ENCODE data around the gene PKP4. TPM values are rescaled to one million over a fixed set of nuclear protein-coding genes. Genes with fewer than 3 reads are reported as not detected.

PKP4 gene
- total and polyA plus RNA-seq, 2 experiments from 2014 or later = 35.7 to 92.3 TPM

DNA sequence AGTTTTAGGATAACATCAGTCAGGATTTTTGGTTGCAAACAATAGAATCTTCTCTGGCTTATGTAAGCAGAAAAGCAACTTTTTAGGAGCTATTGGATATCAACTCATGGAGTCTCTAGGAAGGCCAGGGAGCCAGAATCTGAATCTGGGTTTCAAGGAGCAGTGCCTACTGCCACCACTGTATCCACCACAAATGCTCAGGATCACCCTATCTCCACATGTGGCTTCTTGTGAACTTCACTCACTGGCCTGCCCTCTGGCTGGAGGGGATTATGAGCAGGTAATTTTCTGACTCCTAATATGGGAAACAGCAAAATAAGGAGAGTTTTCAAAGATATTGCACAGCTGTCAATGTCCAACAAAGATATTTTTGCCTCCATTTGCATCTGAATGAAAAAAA is 142.9 kb downstream of the PKP4 start:
- ATAC-seq = peak; percentile 37; the same call in 1 of the 3 replicates
- no peak overlapping the region for H3K4me3 Mint-ChIP-seq
- H3K4me1 ChIP-seq (ENCODE audit: insufficient read depth) = peaks cover 13% of the 10 kb centered on the region; the same call in 1 of the 2 replicates
- H3K4me1 Mint-ChIP-seq = peaks cover 11% of the 10 kb centered on the region
- no peaks in the 10 kb centered on the region for H3K27me3 ChIP-seq (ENCODE audit: insufficient read depth)
- no peak overlapping the region for H2AFZ ChIP-seq
- no peak overlapping the region for H3K4me2 ChIP-seq
- H3K36me3 ChIP-seq (ENCODE audit: insufficient read depth) = no peaks in the 10 kb centered on the region; the same call in 1 of the 2 replicates
- no peak overlapping the region for H3K4me3 ChIP-seq
- no peaks in the 10 kb centered on the region for H3F3A ChIP-seq (replicated peaks; ENCODE audit: low read depth)
- peaks cover 1% of the 10 kb centered on the region for H3K27me3 Mint-ChIP-seq (ENCODE audit: insufficient read depth, low read depth, poor library complexity)
- H3K27ac Mint-ChIP-seq = no peak overlapping the region
- no peaks in the 10 kb centered on the region; the same call in 1 of the 2 replicates for H4K20me1 ChIP-seq (replicated peaks; ENCODE audit: insufficient read depth)
- H3K9me2 ChIP-seq (ENCODE audit: insufficient read depth) = no peaks in the 10 kb centered on the region
- no peak for TF ChIP-seq JUNB (IDR thresholded peaks at IDR 0.05; ENCODE audit: unreplicated experiment)
- TF ChIP-seq EZH2 (IDR thresholded peaks at IDR 0.05; ENCODE audit: low read depth, unreplicated experiment) = no peak
- TF ChIP-seq, protein P1, sequence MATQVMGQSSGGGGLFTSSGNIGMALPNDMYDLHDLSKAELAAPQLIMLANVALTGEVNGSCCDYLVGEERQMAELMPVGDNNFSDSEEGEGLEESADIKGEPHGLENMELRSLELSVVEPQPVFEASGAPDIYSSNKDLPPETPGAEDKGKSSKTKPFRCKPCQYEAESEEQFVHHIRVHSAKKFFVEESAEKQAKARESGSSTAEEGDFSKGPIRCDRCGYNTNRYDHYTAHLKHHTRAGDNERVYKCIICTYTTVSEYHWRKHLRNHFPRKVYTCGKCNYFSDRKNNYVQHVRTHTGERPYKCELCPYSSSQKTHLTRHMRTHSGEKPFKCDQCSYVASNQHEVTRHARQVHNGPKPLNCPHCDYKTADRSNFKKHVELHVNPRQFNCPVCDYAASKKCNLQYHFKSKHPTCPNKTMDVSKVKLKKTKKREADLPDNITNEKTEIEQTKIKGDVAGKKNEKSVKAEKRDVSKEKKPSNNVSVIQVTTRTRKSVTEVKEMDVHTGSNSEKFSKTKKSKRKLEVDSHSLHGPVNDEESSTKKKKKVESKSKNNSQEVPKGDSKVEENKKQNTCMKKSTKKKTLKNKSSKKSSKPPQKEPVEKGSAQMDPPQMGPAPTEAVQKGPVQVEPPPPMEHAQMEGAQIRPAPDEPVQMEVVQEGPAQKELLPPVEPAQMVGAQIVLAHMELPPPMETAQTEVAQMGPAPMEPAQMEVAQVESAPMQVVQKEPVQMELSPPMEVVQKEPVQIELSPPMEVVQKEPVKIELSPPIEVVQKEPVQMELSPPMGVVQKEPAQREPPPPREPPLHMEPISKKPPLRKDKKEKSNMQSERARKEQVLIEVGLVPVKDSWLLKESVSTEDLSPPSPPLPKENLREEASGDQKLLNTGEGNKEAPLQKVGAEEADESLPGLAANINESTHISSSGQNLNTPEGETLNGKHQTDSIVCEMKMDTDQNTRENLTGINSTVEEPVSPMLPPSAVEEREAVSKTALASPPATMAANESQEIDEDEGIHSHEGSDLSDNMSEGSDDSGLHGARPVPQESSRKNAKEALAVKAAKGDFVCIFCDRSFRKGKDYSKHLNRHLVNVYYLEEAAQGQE (IDR thresholded peaks at IDR 0.05; ENCODE audit: unreplicated experiment) = no peak
- TF ChIP-seq ZNF114 (CRISPR knock-in tag; IDR thresholded peaks at IDR 0.05) = no peak
- TF ChIP-seq ZNF331 (CRISPR knock-in tag; IDR thresholded peaks at IDR 0.05; ENCODE audit: low read depth) = no peak
- TF ChIP-seq, protein P2, sequence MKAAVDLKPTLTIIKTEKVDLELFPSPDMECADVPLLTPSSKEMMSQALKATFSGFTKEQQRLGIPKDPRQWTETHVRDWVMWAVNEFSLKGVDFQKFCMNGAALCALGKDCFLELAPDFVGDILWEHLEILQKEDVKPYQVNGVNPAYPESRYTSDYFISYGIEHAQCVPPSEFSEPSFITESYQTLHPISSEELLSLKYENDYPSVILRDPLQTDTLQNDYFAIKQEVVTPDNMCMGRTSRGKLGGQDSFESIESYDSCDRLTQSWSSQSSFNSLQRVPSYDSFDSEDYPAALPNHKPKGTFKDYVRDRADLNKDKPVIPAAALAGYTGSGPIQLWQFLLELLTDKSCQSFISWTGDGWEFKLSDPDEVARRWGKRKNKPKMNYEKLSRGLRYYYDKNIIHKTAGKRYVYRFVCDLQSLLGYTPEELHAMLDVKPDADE (IDR thresholded peaks at IDR 0.05) = no peak
- TF ChIP-seq, protein P3, sequence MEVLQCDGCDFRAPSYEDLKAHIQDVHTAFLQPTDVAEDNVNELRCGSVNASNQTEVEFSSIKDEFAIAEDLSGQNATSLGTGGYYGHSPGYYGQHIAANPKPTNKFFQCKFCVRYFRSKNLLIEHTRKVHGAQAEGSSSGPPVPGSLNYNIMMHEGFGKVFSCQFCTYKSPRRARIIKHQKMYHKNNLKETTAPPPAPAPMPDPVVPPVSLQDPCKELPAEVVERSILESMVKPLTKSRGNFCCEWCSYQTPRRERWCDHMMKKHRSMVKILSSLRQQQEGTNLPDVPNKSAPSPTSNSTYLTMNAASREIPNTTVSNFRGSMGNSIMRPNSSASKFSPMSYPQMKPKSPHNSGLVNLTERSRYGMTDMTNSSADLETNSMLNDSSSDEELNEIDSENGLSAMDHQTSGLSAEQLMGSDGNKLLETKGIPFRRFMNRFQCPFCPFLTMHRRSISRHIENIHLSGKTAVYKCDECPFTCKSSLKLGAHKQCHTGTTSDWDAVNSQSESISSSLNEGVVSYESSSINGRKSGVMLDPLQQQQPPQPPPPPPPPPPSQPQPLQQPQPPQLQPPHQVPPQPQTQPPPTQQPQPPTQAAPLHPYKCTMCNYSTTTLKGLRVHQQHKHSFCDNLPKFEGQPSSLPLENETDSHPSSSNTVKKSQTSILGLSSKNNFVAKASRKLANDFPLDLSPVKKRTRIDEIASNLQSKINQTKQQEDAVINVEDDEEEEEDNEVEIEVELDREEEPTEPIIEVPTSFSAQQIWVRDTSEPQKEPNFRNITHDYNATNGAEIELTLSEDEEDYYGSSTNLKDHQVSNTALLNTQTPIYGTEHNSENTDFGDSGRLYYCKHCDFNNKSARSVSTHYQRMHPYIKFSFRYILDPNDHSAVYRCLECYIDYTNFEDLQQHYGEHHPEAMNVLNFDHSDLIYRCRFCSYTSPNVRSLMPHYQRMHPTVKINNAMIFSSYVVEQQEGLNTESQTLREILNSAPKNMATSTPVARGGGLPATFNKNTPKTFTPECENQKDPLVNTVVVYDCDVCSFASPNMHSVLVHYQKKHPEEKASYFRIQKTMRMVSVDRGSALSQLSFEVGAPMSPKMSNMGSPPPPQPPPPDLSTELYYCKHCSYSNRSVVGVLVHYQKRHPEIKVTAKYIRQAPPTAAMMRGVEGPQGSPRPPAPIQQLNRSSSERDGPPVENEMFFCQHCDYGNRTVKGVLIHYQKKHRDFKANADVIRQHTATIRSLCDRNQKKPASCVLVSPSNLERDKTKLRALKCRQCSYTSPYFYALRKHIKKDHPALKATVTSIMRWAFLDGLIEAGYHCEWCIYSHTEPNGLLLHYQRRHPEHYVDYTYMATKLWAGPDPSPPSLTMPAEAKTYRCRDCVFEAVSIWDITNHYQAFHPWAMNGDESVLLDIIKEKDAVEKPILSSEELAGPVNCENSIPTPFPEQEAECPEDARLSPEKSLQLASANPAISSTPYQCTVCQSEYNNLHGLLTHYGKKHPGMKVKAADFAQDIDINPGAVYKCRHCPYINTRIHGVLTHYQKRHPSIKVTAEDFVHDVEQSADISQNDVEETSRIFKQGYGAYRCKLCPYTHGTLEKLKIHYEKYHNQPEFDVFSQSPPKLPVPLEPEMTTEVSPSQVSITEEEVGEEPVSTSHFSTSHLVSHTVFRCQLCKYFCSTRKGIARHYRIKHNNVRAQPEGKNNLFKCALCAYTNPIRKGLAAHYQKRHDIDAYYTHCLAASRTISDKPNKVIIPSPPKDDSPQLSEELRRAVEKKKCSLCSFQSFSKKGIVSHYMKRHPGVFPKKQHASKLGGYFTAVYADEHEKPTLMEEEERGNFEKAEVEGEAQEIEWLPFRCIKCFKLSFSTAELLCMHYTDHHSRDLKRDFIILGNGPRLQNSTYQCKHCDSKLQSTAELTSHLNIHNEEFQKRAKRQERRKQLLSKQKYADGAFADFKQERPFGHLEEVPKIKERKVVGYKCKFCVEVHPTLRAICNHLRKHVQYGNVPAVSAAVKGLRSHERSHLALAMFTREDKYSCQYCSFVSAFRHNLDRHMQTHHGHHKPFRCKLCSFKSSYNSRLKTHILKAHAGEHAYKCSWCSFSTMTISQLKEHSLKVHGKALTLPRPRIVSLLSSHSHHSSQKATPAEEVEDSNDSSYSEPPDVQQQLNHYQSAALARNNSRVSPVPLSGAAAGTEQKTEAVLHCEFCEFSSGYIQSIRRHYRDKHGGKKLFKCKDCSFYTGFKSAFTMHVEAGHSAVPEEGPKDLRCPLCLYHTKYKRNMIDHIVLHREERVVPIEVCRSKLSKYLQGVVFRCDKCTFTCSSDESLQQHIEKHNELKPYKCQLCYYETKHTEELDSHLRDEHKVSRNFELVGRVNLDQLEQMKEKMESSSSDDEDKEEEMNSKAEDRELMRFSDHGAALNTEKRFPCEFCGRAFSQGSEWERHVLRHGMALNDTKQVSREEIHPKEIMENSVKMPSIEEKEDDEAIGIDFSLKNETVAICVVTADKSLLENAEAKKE (CRISPR knock-in tag; IDR thresholded peaks at IDR 0.05) = no peak
- TF ChIP-seq POLR2AphosphoS5 (IDR thresholded peaks at IDR 0.05; ENCODE audit: low read depth) = no peak
- TF ChIP-seq, protein P4, sequence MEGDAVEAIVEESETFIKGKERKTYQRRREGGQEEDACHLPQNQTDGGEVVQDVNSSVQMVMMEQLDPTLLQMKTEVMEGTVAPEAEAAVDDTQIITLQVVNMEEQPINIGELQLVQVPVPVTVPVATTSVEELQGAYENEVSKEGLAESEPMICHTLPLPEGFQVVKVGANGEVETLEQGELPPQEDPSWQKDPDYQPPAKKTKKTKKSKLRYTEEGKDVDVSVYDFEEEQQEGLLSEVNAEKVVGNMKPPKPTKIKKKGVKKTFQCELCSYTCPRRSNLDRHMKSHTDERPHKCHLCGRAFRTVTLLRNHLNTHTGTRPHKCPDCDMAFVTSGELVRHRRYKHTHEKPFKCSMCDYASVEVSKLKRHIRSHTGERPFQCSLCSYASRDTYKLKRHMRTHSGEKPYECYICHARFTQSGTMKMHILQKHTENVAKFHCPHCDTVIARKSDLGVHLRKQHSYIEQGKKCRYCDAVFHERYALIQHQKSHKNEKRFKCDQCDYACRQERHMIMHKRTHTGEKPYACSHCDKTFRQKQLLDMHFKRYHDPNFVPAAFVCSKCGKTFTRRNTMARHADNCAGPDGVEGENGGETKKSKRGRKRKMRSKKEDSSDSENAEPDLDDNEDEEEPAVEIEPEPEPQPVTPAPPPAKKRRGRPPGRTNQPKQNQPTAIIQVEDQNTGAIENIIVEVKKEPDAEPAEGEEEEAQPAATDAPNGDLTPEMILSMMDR (conservative IDR thresholded peaks at IDR 0.05; ENCODE audit: low read depth in 2 of 2) = no peak
- TF ChIP-seq EZH2phosphoT487 (IDR thresholded peaks at IDR 0.05; ENCODE audit: unreplicated experiment) = no peak
- no peak for TF ChIP-seq CREB1 (CRISPR knock-in tag; IDR thresholded peaks at IDR 0.05; ENCODE audit: low read depth)
- TF ChIP-seq NANOG (IDR thresholded peaks at IDR 0.05; ENCODE audit: borderline replicate concordance) = no peak
- TF ChIP-seq STAT1 (IDR thresholded peaks at IDR 0.05; ENCODE audit: unreplicated experiment) = no peak
- no peaks in the 10 kb centered on the region for H3K79me2 ChIP-seq (replicated peaks; ENCODE audit: insufficient read depth)
- H3K27ac ChIP-seq (ENCODE audit: low read depth) = no peak overlapping the region
- no peaks in the 10 kb centered on the region; the same call in 2 of the 3 replicates for H3K36me3 Mint-ChIP-seq (ENCODE audit: low read depth)
- H3K9me3 Mint-ChIP-seq = no peaks in the 10 kb centered on the region
- no peak for DNase-seq (ENCODE audit: low spot score)
